ENCODE data around the gene WWOX. TPM values are rescaled to one million over a fixed set of nuclear protein-coding genes. Genes with fewer than 3 reads are reported as not detected.

The WWOX gene
- total RNA-seq, 4 donors from 2014 or later, result 135 to 209 (median 159) TPM

- peak in 1 of 2 donors; percentile 28 for DNase-seq
- Histone ChIP-seq H3K4me3 (replicated peaks in 1 of 3) (no peak overlapping the region), H3K9me3 (no peaks in the 10 kb centered on the region), H3K36me3 (no peaks in the 10 kb centered on the region), H3K27me3 (no peaks in the 10 kb centered on the region), H3K4me1 (peaks cover 15 to 40% of the 10 kb centered on the region in 2 donors), H3K27ac (peak overlapping the region in 2 of 3 donors; percentile 66 to 74)
- 86 to 93% methylated on average over 4 of the region's 4 CpGs for WGBS, 2 donors
- intact Hi-C loops (cut with DNase I), result no loop called here
- no peak for TF ChIP-seq POLR2A (IDR thresholded peaks at IDR 0.05)
- TF ChIP-seq, protein P1, sequence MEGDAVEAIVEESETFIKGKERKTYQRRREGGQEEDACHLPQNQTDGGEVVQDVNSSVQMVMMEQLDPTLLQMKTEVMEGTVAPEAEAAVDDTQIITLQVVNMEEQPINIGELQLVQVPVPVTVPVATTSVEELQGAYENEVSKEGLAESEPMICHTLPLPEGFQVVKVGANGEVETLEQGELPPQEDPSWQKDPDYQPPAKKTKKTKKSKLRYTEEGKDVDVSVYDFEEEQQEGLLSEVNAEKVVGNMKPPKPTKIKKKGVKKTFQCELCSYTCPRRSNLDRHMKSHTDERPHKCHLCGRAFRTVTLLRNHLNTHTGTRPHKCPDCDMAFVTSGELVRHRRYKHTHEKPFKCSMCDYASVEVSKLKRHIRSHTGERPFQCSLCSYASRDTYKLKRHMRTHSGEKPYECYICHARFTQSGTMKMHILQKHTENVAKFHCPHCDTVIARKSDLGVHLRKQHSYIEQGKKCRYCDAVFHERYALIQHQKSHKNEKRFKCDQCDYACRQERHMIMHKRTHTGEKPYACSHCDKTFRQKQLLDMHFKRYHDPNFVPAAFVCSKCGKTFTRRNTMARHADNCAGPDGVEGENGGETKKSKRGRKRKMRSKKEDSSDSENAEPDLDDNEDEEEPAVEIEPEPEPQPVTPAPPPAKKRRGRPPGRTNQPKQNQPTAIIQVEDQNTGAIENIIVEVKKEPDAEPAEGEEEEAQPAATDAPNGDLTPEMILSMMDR (IDR thresholded peaks at IDR 0.05), result no peak
Measured at GRCh38 chr16:78460428-78460827, 361.0 kb downstream of the WWOX start.

GRCh38 chr16:78461087-78461486 lies 361.6 kb downstream of the WWOX start:
- intact Hi-C loops (cut with DNase I), result no loop called here
- Histone ChIP-seq H3K36me3 (no peaks in the 10 kb centered on the region), H3K4me1 (peaks cover 15 to 36% of the 10 kb centered on the region in 2 donors), H3K27ac (peak overlapping the region; percentile 66 to 74 (median 66)), H3K27me3 (no peaks in the 10 kb centered on the region), H3K4me3 (replicated peaks in 1 of 3) (no peak overlapping the region), H3K9me3 (no peaks in the 10 kb centered on the region)
- no peak for TF ChIP-seq POLR2A (IDR thresholded peaks at IDR 0.05)
- TF ChIP-seq, protein P1 (IDR thresholded peaks at IDR 0.05), result no peak
- no peak for DNase-seq
- WGBS, 2 donors, result 30 to 32% methylated on average over 4 of the region's 4 CpGs

GRCh38 chr16:78461496-78462287 lies 362.2 kb downstream of the WWOX start:
- peak; percentile 79 to 81 for DNase-seq
- Histone ChIP-seq H3K27ac (peak overlapping the region; percentile 66 to 74 (median 71)), H3K4me3 (replicated peaks in 1 of 3) (no peak overlapping the region), H3K27me3 (no peaks in the 10 kb centered on the region), H3K36me3 (no peaks in the 10 kb centered on the region), H3K9me3 (no peaks in the 10 kb centered on the region), H3K4me1 (peaks cover 15 to 34% of the 10 kb centered on the region in 2 donors)
- intact Hi-C loops (cut with DNase I), result no loop called here
- TF ChIP-seq POLR2A (IDR thresholded peaks at IDR 0.05), result no peak
- TF ChIP-seq, protein P1 (IDR thresholded peaks at IDR 0.05), result no peak
- WGBS, 2 donors, result 29 to 41% methylated on average over 9 of the region's 9 CpGs

- intact Hi-C loops (cut with DNase I), result no loop called here
- Histone ChIP-seq H3K4me1 (peaks cover 15 to 34% of the 10 kb centered on the region in 2 donors), H3K27me3 (no peaks in the 10 kb centered on the region), H3K9me3 (no peaks in the 10 kb centered on the region), H3K36me3 (no peaks in the 10 kb centered on the region), H3K27ac (peak overlapping the region in 2 of 3 donors; percentile 60 to 71), H3K4me3 (replicated peaks in 1 of 3) (no peak overlapping the region)
- TF ChIP-seq, protein P1 (IDR thresholded peaks at IDR 0.05), result no peak
- no peak for TF ChIP-seq POLR2A (IDR thresholded peaks at IDR 0.05)
- DNase-seq, result peak; percentile 30 to 57
- WGBS, 2 donors, result 51 to 61% methylated on average over 24 of the region's 24 CpGs
Measured at GRCh38 chr16:78462288-78463208, 363.1 kb downstream of the WWOX start.

Data from thyroid gland (tissue), 4 donors.